DND-41 (cell line): ENCODE measurements around the gene MOK.

Experiments
- CTCF ChIP-seq: IDR thresholded peaks from 2 replicates; pipeline ENCODE4 v1.5.1; 2012; ENCODE audit warnings: borderline replicate concordance, low read length, moderate library complexity, mild to moderate bottlenecking; ENCODE audit not compliant: poor library complexity, severe bottlenecking; ENCODE audit errors: extremely low read depth
- EZH2 ChIP-seq: IDR thresholded peaks from 3 replicates; pipeline ENCODE4 v1.6.1; 2012; ENCODE audit warnings: borderline replicate concordance, low read depth, mild to moderate bottlenecking, moderate library complexity, low read length, inconsistent platforms; ENCODE audit not compliant: severe bottlenecking

- no peak for TF ChIP-seq CTCF
- no peak for TF ChIP-seq EZH2
These were observed 46.1 kb upstream of the MOK start for GRCh38 chr14:102351023-102351422.
